Measurements from ENCODE around the gene SVOP.

The SVOP gene

DNA sequence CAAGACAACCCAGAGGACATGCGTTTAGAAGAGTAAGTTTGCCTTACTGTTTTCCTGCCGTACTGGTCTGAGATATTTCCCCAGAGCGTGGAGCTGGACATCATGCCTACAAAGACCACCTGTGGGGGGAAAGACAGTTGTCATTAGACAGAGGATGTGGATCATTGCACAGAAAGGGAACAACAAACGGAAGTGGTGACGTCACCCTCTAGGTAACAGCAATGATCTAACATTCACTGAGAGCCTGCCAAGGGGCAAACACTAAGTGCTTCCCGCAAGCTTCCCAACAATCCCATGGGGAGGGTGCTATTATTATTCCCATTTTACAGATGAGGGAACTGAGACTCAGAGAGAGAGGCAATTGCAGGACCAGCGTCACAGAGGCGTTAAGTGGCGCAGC lies 48.5 kb downstream of the SVOP start:
- DNase-seq = no peak

DNA sequence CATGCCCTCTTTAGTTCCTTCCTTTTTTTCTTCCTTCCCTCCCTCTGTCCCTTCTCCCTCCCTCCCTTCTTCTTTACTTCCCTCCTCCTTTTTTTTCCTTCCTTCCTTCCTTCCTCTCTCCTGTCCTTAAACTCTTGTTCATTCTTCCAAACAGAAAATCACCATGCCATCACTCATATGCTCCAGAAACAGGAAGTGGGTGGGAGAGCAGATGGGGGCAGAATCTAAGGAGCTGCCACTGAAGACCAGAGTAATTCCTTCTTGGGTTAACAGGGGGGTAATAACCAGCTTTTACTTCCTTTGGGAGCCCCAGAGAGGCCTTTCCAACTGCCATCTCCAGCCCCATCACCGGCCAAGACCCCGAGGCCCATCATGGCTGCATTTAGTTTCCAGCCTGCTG lies 51.2 kb downstream of the SVOP start:
- DNase-seq = peak; percentile 45

- no peak for DNase-seq
Observed at GRCh38 chr12:108967869-108968540, 52.9 kb downstream of the SVOP start.

GRCh38 chr12:108966378-108967151 lies 54.3 kb downstream of the SVOP start:
- DNase-seq = no peak

GRCh38 chr12:108965886-108966285 lies 55.0 kb downstream of the SVOP start:
- no peak for DNase-seq

DNA sequence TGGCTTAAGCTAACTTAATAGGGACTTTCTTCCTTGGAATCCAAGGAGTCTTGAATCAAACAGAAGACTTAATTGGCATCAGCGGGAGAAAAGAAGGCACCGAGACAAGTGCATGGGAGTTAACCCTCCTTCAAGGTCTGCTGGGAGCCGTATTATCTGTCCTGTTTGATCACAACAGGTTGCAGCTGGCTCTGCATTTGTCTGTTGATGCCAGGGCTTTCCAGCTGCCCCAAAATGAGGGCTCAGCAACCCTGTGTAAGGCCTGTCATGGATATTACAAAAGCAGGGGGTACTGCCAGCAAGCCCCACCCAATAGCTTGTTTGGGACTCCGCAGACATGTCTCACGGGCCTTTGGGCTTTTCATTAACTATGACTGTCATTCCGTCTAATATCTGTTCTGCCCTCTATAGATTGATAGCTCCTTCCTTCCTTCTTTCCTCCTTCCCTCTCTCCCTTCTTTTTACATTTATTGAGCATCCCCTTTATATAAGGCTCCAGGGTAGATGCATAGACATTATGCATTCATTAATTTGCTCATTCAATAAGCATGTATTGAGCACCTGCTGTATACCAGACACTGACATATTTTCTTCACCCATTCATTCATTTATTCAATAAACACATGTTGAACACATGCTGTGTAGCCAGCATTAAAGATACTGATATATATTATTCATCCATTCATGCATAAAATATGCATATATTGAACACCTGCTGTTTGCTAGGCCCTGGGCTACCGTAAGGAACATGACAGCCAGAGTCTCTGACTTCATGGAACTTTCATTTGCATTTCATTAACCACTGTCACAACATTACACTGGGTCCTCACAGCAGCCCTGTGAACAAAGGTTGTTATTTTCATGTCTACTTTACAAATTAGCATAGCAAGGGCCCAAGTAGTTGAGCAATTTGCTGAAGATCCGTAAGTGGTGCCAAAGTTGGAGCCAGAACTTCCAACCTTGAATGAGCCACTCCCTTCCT lies 56.2 kb downstream of the SVOP start:
- DNase-seq = no peak

DNA sequence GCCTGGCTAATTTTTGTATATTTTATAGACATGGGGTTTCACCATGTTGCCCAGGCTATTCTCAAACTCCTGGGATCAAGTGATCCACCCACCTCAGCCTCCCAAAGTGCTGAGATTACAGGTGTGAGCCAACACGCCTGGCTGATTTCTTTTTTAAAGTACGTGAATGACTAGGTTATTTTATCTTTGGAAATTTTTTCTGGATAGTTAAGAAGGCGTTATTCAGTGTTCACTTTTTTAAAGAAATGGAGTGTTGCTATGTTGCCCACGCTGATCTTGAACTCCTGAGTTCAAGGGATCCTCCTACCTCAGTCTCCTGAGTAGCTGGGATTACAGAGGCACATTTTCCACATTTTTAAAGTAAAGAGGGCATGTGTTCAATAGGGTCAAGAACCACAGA lies 58.6 kb downstream of the SVOP start:
- DNase-seq = no peak

- DNase-seq = peak; percentile 12
Observed at GRCh38 chr12:108959748-108960655, 60.9 kb downstream of the SVOP start.

- DNase-seq = no peak
Observed at GRCh38 chr12:108955225-108955835, 65.5 kb downstream of the SVOP start.

DNA sequence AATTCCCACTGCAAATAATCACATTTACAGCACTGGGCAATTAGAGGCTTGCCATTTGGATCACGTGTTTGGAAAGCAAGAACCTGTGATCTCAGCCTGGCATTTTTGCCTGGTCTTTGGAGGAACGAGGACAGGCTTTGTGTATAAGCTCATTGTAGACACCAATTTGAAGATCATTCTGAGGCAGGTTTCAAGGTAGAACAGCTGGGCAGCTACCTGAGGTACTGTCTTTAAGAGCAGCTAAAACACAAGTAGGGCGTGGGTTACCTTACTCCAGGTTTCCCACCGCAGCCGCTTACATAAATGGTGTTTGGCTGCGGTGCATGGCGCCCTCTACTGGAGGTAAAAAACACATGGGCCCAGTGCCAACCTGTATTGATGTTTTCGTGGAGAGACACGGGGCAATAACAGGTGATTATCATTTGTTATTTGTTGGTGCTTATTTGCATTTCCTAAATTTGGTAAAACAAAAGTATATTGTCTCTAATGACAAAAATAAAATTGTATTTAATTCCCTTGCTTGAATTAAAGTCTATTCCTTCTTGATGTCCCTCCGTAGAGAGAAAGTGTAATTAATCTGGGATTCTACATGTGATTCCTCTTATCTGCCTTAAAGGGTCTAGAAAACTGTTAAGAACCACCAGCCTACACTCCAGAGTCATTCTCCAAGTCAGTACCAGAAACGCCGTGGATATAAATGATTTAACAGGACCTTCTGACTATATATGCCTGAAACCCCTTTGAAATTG lies 69.7 kb downstream of the SVOP start:
- peak; percentile 27 for DNase-seq

DNA sequence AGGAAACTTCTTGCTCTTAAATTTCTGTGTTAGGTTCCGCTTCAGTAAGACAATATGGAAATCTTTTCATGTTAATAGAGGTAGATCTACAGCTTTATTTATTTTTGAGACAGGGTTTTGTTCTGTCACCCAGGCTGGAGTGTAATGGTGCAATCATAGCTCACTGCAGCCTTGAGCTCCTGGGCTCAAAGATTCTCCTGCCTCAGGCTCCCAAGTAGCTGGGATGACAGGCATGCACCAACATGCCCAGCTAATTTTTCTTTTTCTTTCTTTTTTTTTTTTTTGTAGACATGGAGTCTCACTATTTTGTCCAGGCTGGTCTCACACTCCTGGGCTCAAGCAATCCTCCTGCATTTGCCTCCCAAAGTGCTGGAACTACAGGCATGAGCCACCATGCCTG lies 70.9 kb downstream of the SVOP start:
- DNase-seq = no peak

DNA sequence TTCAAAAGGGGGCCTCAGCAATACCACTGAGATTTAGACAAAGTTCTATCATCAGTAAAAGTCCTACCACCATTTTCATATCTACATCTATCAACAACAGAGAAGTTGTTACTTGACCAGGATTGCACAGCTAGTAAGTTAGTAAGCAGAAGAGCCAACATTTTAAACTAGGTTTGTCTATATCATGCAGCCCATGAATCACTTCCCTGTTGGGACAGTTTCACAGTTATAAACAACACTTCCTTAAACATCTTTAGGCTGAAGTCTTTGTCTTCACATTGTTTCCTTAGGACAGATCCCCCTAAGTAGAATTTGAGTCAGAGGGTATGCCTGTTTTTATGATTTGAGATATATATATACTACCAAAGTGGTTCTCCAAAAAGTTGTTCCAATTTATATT lies 72.5 kb downstream of the SVOP start:
- DNase-seq = peak; percentile 78

DNA sequence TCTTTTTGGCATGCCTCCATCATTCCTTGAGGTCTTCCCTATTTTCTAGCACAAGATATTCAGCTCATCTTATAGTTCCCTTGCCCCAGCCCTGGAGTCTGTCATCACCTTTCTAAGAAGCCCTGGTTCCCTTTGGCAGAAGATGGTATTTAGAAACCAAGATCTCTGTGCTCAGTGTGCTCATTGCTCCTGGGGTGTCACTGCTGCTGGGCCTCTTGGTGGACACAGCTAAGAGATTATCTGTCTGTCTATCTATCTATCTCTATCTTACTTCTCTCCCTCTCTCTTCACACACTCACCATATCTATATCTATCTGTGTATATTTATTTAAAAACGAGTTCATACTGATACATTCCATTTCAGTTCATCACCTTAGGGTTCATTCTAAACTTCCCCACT lies 73.8 kb downstream of the SVOP start:
- DNase-seq = no peak

- no peak for DNase-seq
Observed at GRCh38 chr12:108940138-108940537, 80.7 kb downstream of the SVOP start.

- DNase-seq = peak; percentile 35
Observed at GRCh38 chr12:108939594-108939993, 81.3 kb downstream of the SVOP start.

GRCh38 chr12:108938247-108938924 lies 82.5 kb downstream of the SVOP start:
- no peak for DNase-seq

- DNase-seq = no peak
Observed at GRCh38 chr12:108935159-108935763, 85.6 kb downstream of the SVOP start.

DNA sequence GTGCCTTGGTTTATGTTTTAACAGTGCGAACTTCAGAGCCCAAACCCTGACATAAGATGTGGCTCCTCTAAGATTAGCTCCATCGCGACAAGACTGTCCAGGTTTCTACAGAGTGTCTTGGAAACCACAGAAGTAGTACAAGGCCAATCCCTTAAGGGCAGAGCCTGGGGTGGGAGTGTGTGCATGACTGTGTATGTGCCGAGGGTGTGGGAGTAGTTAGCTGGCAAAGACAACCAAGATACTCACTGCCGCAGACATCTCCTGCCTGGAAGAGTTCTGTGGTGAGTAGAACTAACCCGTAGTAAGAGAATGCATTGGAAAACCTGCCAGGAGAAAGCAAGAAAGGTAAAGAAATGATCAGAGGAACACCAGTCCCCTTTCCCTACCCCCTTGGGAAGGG lies 86.9 kb downstream of the SVOP start:
- no peak for DNase-seq

DNA sequence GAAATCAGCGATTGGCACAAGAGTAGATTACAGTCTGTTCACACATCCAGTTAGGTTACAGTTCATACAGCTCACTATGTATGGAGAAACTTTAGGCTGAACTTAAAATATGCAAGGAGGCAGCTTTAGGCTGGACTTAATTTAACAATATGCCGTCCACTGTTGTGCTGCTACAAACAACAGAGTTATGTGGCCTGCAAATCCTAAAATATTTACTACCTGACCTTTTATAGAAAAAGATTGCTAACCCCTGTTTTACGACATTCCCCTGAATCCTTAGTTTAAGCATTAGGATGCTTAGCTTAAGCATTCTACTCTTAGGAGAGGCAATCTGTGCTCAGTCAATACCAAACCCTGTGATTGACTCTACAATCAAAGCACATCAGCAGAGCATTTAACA lies 90.1 kb downstream of the SVOP start:
- no peak for DNase-seq

GRCh38 chr12:108930155-108930554 lies 90.7 kb downstream of the SVOP start:
- DNase-seq = peak; percentile 64

All from MV-4-11 (cell line).